NCI-H2196 treated with DMSO at 0.1 percent for 48 hours (cell line): ENCODE measurements around the gene GSPT1.
"Not testable (repeated sequence)": the region's sequence is repeated elsewhere in the genome, so short reads cannot be mapped to it uniquely, and the experiment has no call there.

Source experiments
- DNase-seq: peaks from one replicate; lab custom pipeline; 2025; ENCODE audit not compliant: unreplicated experiment; lab: John Stamatoyannopoulos, UW

Gene GSPT1

DNA sequence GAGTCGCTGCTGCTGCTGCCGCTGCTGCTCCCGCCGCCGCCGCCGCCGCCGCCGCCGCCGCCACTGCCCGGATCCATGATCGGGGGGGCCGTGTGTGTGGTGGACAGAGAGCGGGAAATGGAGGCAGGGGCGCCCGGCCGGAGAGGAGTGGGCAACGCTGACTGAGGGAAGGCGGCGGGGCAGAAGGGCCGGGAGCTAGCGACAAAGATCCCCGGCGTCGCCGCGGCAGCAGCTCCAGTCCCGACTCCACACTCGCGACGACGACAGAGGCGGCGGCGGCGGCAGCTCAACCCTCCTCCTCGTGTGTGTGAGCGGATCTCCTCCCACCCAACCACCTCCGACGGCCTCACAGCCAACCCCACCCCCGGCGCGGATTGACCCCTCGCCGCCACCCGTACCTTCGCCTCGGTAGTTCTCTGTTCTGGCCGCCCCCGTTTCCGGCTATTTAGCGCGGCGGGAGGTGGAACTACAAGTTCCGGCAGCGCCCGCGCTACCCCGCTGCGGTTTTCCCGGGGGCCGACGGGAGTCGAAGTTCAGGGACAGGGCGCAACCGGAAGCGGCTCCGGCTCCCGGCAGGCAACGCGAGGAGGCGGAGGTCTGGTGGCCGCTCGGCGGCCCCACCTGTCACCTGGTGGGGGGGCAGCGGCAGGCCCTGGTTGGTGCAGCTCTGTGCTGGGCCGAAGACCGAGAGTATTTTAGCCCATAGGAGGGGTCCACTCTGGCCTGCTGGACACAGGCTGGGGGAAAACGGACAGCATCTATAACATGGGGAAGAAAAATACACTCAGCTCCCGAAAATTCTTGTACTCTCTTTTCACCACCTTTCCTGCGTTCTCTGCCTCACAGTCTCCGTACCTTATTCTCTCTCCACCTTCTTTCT lies at the start of gene GSPT1:
TSS of gene GSPT1 (minus strand) at position 313 of the 880 bp plus-strand sequence. CDS start at position 77, 236 bp downstream.
- peak; percentile 97 for DNase-seq

DNA sequence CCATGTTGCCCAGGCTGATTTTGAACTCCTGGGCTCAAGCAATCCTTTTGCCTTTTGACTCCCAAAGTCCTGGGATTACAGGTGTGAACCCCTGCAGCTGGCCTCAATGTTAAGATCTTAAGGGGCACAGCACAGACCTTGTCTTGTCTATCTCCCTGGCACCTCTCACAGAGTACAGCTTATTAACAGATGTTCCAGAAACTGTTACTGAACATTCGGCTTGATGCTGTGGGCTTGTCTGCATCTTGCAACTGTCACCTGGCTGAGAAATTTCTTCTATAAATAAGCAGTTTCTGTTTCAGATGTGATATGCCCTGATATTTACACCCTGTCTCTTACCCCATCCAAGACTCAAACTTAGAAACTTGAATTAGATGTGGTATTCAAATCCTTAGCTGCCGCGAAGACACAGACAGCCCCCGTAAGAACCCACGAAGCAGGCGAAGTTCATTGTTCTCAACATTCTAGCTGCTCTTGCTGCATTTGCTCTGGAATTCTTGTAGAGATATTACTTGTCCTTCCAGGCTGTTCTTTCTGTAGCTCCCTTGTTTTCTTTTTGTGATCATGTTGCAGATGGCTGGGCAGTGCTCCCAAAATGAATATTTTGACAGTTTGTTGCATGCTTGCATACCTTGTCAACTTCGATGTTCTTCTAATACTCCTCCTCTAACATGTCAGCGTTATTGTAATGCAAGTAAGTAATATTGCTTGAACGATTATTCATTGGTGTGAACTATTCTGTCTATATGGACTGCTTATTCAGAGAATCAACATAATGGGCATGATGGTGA lies 49.2 kb upstream of the GSPT1 start, which contains the start of gene TNFRSF17:
TSS of gene TNFRSF17 (plus strand) at position 450 of the 791 bp plus-strand sequence. CDS start at position 565, 115 bp downstream.
- DNase-seq = no peak

DNA sequence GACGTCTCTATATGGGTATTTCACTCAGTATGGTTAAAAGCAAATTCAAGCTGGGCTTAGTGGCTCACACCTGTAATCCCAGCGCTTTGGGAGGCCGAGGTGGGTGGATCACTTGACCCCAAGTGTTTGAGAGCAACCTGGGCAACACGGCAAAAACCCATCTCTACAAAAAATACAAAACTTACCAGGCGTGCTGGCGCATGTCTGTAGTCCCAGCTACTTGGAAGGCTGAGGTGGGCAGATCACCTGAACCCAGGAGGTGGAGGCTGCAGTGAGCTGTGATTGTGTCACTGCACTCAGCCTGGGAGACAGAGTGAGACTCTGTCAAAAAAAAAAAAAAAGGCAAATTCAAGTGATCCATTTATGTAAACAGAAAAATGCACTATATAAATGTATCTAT lies 48.0 kb upstream of the GSPT1 start:
- DNase-seq = no peak

DNA sequence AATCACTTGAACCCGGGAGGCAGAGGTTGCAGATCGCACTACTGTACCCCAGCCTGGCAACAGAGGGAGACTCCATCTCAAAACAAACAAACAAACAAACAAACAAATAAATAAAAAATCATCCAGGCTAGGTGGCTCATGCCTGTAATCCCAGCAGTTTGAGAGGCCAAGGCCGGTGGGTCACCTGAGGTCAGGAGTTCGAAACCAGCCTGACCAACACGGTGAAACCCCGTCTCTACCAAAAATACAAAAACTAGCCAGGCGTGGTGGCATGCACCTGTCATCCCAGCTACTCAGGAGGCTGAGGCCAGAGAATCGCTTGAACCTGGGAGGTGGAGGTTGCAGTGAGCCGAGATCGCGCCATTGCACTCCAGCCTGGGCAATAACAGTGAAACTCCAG lies 47.2 kb upstream of the GSPT1 start:
- not testable (repeated sequence) for DNase-seq

DNA sequence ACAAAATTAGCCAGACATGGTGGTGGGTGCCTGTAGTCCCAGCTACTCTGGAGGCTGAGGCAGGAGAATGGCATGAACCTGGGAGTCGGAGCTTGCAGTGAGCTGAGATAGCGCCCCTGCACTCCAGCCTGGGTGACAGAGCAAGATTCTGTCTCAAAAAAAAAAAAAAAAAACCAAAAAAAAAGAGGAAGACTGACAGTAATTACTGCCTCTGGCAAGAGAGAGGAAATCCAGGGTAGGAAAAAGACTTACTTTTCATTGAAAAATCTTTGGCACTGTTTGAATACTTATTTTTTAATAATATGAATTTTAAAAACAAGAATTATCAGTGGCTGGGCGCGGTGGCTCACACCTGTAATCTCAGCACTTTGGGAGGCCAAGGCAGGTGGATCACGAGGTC lies 46.7 kb upstream of the GSPT1 start:
- not testable (repeated sequence) for DNase-seq

DNA sequence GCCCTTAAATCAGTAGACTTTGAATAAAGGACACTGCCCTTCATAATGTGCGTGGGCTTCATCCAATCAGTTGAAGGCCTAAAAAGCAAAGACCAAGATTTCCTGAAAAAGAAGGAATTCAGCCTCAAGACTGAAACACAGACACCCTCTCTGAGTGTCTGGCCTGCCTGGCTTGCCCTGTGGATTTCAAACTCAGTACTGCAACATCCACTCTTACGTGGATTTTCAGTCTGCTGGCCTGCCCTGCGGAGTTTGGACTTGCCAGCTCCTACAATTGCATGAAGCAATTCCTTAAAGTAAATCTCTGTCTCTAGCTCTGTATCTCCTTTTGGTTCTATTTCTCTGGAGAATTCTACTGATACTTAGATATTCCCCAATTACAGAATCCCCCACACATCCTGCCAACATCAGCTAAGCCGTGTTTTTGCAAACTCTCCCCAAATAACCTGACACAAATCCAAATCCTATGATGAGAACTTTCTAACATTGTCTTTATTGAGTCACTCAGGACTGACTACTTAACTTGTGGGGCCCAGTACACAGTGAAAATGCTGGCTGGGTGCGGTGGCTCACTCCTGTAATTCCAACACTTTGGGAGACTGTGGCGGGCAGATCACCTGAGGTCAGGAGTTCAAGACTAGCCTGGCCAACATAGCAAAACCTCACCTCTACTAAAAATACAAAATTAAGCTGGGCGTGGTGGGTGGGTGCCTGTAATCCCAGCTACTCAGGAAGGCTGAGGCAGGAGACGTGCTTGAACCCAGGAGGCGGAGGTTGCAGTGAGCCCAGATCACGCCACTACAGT lies 42.0 kb upstream of the GSPT1 start:
- DNase-seq = no peak

DNA sequence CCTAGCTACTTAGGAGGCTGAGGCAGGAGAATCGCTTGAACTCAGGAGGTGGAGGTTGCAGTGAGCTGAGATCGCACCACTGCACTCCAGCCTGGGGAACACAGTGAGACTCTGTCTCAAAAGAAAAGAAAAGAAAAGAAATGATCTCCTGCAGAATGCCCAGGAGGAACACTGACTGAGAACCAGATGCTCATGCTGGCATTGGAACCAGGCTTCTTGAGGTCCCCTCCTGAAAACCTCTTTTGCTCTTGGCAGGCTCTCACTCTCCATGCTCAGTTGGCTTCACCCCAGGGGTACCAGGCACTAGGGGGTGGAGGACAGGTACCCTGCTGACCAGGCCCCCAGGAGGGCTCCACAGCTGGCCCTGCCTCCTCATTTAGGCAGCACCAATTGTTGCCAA lies 40.8 kb upstream of the GSPT1 start:
- DNase-seq = no peak

DNA sequence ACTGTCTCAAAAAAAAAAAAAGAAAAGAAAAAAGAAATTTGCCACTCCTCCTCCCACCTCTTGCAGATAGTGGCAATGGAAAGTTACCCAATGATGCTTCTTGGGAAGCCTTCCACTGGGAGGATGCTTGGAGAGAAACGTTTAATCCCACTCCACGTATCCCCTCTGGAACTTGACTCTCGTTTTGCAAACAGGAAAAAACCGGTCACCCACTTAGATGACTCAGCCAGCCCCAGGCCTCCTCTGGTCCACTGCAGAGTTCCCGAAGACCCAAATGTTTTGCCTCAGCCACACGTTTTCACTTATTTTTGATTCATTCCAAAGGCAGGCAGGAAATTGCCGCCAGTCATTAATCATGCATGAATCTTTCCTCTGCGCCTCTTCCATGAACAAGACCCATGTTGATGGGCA lies 40.0 kb upstream of the GSPT1 start:
- no peak for DNase-seq

DNA sequence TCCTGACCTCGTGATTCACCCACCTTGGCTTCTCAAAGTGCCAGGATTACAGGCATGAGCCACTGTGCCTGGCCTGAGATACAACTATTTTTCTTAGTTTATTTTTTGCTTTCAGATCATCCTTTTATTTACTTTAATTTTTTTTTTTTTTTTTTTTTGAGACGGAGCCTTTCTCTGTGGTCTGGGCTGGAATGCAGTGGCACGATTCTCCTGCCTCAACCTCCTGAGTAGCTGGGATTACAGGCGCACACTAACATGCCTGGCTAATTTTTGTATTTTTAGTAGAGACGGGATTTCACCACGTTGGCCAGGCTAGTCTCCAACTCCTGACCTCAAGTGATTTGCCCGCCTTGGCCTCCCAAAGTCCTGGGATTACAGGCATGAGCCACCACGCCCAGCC lies 37.8 kb upstream of the GSPT1 start:
- DNase-seq = not testable (repeated sequence)

DNA sequence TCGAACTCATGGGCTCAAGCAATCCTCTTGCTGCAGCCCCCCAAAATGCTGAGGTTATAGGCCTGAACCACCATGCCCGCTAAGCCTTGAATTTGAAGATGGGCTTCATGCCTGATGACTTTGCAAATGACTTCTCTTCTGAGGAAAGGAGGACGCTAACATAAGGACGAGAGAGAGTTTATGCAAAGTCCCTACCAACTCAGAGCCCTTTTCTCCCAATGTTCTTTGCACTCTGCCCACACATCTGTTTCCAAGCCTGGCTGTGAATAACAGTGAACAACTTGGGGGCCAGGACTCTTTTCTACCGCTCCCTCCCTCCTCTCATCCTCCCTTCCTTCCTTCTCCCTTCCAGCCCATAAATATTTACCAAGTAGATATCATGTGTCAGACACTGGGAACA lies 34.6 kb upstream of the GSPT1 start:
- no peak for DNase-seq

DNA sequence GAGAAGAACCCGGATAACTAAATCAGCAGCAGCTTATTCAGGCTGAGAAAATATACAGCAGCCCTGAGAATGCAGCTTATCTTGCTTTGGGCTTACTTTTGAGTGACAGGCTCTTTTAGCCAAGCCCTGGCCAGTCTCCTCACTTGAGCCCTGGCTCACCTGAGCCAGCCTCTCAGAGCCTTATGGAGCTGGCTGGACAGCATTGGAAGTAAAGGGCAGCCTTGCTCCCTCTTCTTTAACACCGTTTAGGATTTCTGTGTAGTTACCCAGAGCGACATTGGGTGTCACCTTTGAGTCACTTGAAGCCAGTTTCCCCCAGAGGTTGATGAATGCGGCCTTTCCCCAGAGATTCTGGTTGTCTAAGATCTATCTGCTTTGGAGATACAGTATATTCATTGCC lies 33.8 kb upstream of the GSPT1 start:
- peak; percentile 32 for DNase-seq

DNA sequence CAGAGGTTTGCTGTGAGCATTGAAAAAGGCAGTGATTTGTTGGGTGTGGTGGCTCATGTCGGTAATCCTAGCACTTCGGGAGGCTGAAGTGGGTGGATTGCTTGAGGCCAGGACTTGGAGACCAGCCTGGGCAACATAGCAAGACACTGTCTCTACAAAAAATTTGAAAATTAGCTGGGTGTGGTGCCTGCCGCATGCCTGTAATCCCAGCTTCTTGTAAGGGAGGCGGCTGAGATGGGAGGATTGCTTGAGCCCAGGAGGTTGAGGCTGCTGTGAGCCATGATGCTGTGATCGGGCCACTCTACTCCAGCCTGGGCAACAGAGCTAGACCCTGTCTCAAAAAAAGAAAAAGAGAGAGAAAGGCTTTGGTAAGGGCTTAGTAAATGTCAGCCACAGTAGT lies 33.1 kb upstream of the GSPT1 start:
- no peak for DNase-seq

DNA sequence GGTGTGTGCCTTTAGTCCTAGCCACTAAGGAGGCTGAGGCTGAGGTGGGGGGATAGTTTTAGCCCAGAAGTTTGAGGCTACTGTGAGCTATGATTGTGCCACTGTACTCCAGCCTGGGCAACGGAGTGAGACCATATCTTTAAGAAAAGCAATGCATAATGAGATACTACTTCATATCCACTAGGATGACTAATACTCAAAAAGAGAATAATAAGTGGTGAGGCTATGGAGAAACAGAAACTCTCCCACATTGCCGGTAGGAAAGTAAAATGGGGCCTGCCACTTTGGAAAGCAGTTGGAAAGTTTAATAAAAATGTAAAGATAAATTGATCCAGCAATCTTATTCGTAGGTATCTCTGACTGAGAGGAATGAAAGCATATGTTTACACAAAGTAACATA lies 30.7 kb upstream of the GSPT1 start:
- DNase-seq = no peak

DNA sequence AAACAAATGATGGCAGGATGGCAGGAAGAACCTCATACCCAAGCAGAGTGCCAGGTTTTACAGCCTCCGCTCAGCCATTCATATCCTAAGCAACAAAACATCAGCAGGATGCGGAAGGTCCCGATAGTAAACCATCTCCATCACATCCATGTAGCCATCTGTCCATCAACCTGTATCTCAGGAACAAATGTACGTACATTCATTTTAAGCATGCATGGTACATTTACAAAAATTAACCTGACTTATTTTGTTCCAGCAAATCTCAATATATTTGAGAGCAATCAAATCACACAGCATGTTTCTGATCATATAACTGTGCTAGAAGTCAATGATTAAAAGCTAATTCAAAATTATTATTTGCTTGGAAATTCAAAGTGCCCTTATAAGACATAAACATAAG lies 26.2 kb upstream of the GSPT1 start, which contains the start of gene NPIPB2:
TSS of gene NPIPB2 (minus strand) at position 101 of the 400 bp plus-strand sequence. CDS start at position 101, 0 bp downstream.
- not testable (repeated sequence) for DNase-seq

DNA sequence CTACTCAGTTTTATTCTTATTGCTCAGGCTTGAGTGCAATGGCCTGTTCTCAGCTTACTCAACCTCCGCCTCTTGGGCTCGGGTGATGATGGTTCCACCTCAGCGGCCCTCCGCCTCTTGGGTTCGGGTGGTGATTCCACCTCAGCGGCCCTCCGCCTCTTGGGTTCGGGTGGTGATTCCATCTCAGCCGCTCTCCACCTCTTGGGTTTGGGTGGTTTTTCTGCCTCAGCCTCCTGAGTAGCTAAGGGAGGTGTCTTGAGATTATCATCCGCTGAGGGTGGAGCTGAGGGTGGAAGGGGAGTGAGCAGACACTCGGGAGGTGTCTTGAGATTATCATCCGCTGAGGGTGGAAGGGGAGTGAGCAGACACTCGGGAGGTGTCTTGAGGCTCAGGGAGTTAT lies 11.6 kb upstream of the GSPT1 start:
- DNase-seq = not testable (repeated sequence)

DNA sequence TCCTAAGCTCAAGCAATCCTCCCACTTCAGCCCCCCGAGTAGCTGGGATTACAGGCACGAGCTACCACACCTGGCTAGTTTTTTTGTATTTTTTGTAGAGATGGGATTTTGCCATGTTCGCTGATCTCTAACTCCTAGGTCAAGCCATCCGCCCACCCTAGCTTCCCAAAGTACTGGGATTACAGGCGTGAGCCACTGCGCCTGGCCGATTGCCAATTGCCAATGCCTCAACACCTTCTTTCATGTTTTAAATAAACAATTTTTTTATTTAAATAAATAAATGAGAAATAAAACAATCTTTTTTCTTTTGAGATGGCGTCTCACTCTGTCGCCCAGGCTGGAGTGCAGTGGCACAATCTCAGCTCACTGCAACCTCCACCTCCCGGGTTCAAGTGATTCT lies 8.3 kb upstream of the GSPT1 start:
- not testable (repeated sequence) for DNase-seq

DNA sequence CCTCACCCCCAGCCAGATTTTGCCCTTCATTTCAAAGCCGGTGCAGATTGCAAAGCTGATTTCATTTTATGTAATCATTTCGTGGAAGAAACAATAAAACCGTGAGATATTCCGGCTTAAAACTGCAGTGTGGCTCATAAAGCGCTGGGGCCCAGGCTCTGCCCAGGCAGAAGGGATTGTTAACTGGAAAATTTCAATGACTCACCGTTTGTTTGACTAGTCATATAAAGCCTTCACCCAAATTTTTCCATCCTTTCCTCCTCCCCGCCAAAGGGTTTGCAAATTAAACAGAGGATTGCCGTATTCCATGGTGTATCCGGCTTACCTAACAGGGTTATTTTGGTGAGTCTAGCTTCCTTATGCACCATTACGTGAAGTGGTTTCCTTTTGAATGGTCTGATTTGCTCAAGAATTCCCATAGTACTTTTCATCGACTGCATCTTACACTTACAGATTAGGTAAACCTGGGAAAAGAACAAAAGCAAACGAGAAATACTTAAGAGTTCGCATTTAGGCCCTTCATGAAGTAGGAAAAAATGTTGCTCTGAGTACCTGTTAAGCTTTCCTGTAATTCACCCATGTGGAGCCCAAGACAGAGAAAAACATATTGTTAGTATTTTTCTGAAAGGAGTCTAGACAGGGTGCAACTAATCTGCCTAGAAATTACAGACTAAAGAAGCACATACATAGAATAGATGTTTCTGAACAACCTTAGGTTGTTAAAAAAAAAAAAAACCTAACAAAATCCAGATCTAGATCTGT lies 949 bp upstream of the GSPT1 start:
- peak; percentile 89 for DNase-seq

DNA sequence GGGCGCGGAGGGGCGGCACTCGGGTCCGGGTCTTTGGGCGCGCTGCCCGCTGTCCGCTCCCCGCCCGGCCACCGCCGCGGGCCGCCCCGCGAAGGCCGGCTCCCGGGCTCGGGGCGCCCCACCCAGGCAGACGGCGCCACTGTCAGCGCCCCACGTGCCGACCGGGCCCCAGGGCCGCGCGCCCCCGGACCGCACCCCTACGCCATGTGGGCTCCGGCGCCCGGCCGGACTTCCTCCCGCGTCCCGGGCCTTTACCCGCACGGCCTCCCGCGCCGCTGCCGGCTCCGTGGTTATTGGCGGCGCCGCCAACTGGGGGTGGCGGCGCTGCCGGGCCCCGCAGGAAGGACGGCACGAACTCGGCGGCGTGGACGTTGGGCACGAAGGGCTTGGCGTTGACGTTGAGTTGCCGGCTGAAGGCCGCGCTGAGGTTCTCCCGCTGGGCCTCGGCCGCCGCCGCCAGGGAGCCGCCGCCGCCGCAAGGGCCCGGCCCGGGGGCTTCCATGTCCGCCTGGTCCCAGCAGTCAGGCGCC lies 577 bp downstream of the GSPT1 start:
- DNase-seq = no peak

DNA sequence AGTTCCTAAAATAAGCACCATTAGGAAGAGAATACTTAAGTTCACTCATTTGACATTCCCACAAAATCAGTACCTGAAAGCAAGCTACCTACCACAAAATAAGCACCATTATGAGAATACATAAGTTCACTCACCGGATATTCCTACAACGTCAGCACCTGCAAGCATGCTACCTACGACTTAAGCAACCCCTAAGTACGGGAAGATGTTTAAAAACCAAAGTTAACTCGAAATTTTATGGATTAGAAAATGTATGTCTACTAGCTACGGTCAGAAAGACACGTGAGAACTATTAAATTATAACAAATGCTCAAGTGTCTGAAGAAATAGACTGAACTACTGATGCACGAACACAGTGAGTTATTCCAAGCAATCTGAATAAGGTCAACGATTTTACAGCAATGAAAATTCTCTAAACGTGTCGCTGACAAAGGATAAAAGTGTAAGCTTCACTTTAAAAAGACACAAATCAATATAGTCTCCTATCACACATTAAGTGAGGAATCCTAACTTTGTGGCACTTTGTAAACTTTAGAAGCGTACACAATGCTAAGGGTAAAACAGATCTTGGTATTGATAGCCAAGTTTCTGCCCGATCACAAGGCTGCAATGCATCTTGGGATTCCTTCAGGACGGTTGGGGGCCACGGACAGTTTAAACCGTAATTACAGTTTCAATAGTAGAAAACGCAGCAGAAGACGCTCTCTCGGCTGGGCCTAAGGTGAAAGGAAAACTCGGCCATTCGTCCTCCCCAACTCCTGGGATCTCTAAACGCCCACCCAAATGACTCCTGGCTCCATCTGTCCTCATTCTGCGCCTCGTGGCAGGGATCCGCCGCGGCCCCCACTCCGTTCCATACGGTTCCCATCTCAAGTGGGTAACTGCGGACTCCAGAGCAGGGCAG lies 1.3 kb downstream of the GSPT1 start:
- no peak for DNase-seq
